ENCODE measurements around the gene RETREG3.

GRCh38 chr17:42571435-42572225 lies 37.5 kb downstream of the RETREG3 start:
- no peak for TF ChIP-seq SNAPC4 (CRISPR knock-in tag; IDR thresholded peaks at IDR 0.05)
- TF ChIP-seq ZBTB26 (CRISPR knock-in tag; IDR thresholded peaks at IDR 0.05; ENCODE audit: borderline replicate concordance), result no peak
- no peak for TF ChIP-seq CBX1 (IDR thresholded peaks at IDR 0.05; ENCODE audit: low read depth)

Measured in HepG2 (cell line).